Activated naive CD8-positive, alpha-beta T cell treated with anti-CD3 and anti-CD28 coated beads, Interleukin-2, amount 10 ng/mL, durations not matched to agents 7 days and 5 days (primary cell): ENCODE measurements around the gene CYP1A2. TPM values are rescaled to one million over a fixed set of nuclear protein-coding genes. Genes with fewer than 3 reads are reported as not detected.
"Not testable (repeated sequence)": the region's sequence is repeated elsewhere in the genome, so short reads cannot be mapped to it uniquely, and the experiment has no call there.

ENCODE experiments used
- ATAC-seq: fragments of 150-1000 bp; cut with Tn5 transposase; one replicate; pipeline ENCODE4 v1.10.0; 2021; ENCODE audit warnings: low read depth, moderate library complexity
- POLR2A ChIA-PET: fragments of 350-600 bp; sonication (Branson Sonifier 250); formaldehyde crosslinking; loops from one replicate; lab custom pipeline; 2021; ENCODE audit warnings: antibody characterized with exemption; lab: Charles Lee
- DNase-seq: peaks from one replicate; pipeline ENCODE4 v3.0.0; 2021
- H3K27ac Mint-ChIP-seq: one replicate; pipeline ENCODE4 v1.8.0; 2022; ENCODE audit warnings: mild to moderate bottlenecking, mixed read lengths
- H3K27me3 Mint-ChIP-seq: one replicate; pipeline ENCODE4 v1.8.0; 2022; ENCODE audit warnings: mild to moderate bottlenecking, moderate library complexity, mixed read lengths
- H3K36me3 Mint-ChIP-seq: one replicate; pipeline ENCODE4 v1.8.0; 2021; ENCODE audit warnings: mild to moderate bottlenecking, mixed read lengths
- H3K4me1 Mint-ChIP-seq: one replicate; pipeline ENCODE4 v1.8.0; 2021; ENCODE audit warnings: mixed read lengths
- H3K4me3 Mint-ChIP-seq: one replicate; pipeline ENCODE4 v1.8.0; 2022; ENCODE audit warnings: mild to moderate bottlenecking, moderate library complexity, mixed read lengths
- H3K9me3 Mint-ChIP-seq: one replicate; pipeline ENCODE4 v1.8.0; 2021; ENCODE audit warnings: mixed read lengths
- total RNA-seq, 2 experiments: library from RNA; stranded (reverse); gene quantifications; one replicate each; pipeline ENCODE4 v1.2.3, GENCODE V29; 2021

The CYP1A2 gene
- total RNA-seq, 2 experiments from 2014 or later, result not detected

DNA sequence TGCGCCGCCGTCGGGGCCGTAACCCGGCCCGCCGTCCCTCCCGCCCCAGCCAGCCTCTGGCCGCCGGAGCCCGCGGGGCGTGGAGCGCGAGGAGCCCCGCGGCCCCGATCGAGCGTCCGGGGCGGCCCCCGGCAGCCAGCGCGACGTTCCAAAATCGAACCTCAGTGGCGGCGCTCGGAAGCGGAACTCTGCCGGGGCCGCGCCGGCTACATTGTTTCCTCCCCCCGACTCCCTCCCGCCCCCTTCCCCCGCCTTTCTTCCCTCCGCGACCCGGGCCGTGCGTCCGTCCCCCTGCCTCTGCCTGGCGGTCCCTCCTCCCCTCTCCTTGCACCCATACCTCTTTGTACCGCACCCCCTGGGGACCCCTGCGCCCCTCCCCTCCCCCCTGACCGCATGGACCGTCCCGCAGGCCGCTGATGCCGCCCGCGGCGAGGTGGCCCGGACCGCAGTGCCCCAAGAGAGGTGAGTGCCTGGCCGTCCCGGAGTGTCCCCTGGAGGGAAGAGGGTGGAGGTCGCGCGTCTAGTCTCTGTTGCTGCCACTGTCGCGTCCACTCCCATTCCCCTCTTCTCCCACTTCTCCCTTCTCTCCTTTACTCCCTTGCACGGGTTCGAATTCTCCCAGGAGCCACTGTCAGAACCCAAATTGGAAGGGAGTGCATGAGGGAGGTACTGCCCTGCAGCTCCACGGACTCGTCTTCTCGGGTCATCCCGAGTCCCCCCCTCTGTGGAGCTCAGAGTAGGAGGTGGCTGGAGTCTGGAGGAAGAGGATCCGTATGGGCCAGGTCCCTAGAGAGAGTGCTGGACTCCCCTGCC is 33.8 kb downstream of the CYP1A2 start:
- H3K27ac Mint-ChIP-seq, result peak overlapping the region; percentile 98
- peaks cover 56% of the 10 kb centered on the region for H3K4me1 Mint-ChIP-seq
- peaks cover 19% of the 10 kb centered on the region for H3K36me3 Mint-ChIP-seq
- H3K4me3 Mint-ChIP-seq, result peak overlapping the region; percentile 88
- no peaks in the 10 kb centered on the region for H3K27me3 Mint-ChIP-seq
- ATAC-seq, result peak; percentile 20
- peak; percentile 74 for DNase-seq
- no peaks in the 10 kb centered on the region for H3K9me3 Mint-ChIP-seq
- POLR2A ChIA-PET, result interaction anchor here (1.0 to 21.9 kb wide), 7 partner anchors 4 to 168 kb away, joined by 3 to 709 read pairs (median 6); partner anchors contain the start of genes CSK and ULK3

DNA sequence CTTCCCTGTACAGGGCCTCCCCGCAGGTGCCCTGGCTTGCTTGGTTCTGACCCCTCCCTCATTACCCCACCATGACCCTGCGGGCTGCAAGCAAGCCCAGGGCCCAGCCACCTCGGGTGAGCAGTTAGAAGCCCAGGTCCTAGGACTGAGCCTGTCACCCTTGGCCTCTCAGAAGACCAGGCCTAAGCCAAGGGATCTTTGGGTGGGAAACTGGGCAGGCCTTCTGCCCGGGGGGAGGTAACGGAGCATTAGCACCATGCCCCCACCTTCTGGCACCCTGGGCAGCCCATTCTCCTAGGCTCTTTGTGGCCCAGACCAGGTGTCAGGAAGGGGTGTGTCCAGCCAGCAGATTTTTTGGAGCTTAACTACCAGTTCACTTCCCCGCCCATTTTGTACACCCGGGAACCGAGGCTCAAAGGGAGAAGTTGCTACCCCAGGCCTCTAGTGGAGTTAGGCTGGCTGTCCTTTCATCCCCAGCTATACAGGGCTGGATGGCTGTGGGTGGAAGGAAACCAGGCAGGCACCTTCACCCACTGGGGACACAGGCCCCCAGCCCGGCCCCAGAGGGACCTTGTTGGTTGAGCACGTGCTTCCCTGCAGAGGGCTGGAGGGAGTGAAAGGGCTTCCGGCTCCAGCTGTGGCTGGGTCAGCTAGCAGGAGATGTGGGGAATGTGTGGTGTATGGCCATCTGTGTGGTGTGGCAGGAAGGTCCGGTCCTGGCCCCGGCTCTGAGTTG is 34.6 kb downstream of the CYP1A2 start:
- Mint-ChIP-seq H3K4me1 (peaks cover 54% of the 10 kb centered on the region), H3K9me3 (no peaks in the 10 kb centered on the region), H3K27ac (peak overlapping the region; percentile 98), H3K36me3 (peaks cover 21% of the 10 kb centered on the region), H3K4me3 (peak overlapping the region; percentile 88), H3K27me3 (no peaks in the 10 kb centered on the region)
- POLR2A ChIA-PET, result interaction anchor here (0.8 to 21.9 kb wide), 8 partner anchors 4 to 418 kb away, joined by 3 to 709 read pairs (median 4); partner anchors contain the start of genes ARID3B, C15orf39 and CSK
- ATAC-seq (no peak), DNase-seq (peak; percentile 61)

DNA sequence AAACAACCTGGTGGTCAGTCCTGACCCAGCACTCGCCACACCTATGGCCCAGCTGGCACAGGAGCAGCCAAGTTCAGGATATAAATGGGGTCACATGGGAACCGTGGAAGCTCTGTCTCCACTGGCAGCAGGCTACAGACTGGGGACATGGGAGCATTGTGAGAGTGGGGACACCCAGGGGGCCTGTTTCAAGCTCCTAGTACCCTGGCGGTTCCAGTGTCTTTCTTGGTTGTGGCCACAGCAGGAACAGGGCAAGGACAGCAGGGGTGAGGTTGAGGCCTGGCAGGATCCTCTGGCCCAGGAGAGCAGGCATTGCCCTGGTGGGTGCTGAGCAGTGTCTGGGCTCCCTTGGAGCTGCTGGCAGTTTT is 35.1 kb downstream of the CYP1A2 start:
- peak overlapping the region; percentile 98 for H3K27ac Mint-ChIP-seq
- no peak for DNase-seq
- no peaks in the 10 kb centered on the region for H3K27me3 Mint-ChIP-seq
- no peak for ATAC-seq
- H3K4me3 Mint-ChIP-seq, result peak overlapping the region; percentile 88
- H3K4me1 Mint-ChIP-seq, result peaks cover 52% of the 10 kb centered on the region
- H3K9me3 Mint-ChIP-seq, result no peaks in the 10 kb centered on the region
- POLR2A ChIA-PET, result interaction anchor here (0.8 to 21.9 kb wide), 12 partner anchors 5 to 418 kb away, joined by 3 to 709 read pairs (median 4); partner anchors contain the start of genes ARID3B, C15orf39, COX5A and CSK
- H3K36me3 Mint-ChIP-seq, result peaks cover 22% of the 10 kb centered on the region

DNA sequence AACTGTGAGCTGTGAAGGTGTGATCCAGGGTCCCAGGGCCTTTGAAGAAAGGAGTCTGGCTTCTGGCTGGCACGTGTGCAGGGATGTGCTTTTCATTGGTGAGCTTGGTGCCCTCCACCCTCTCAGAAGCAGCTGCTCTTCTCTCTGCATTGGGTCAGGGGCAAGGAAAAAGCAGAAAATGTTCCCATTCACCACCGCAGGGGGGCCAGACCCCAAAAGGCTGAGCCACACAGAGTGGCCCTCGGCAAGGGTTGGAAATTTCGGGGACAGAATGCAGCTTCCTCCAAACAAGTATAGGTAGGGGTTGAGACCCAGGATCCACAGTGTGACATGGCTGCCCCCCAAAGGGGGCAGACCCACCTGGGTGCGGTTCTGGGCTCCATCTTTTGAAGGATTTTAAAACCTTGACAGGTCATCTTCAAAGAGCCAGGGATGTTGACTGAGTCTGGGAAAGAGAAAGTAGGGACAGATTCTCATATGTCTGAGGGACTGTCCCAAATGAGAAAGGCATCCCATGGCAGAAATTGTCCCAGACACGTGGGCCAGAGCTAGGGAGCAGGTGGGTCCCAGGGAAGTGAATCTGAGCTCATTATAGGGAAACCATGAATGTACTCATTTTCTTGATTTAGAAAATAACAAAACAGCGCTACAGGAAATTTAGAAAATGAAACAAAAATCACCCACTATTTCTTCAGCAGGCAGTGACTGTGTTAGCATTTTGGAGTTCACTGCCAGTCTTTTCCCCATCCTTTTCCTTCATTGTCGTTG is 36.0 kb downstream of the CYP1A2 start:
- POLR2A ChIA-PET, result interaction anchor here (0.6 to 21.9 kb wide), 9 partner anchors 6 to 239 kb away, joined by 3 to 709 read pairs (median 5); partner anchors contain the start of genes COX5A, CSK and FAM219B
- Mint-ChIP-seq H3K4me1 (peaks cover 50% of the 10 kb centered on the region), H3K27me3 (no peaks in the 10 kb centered on the region)

DNA sequence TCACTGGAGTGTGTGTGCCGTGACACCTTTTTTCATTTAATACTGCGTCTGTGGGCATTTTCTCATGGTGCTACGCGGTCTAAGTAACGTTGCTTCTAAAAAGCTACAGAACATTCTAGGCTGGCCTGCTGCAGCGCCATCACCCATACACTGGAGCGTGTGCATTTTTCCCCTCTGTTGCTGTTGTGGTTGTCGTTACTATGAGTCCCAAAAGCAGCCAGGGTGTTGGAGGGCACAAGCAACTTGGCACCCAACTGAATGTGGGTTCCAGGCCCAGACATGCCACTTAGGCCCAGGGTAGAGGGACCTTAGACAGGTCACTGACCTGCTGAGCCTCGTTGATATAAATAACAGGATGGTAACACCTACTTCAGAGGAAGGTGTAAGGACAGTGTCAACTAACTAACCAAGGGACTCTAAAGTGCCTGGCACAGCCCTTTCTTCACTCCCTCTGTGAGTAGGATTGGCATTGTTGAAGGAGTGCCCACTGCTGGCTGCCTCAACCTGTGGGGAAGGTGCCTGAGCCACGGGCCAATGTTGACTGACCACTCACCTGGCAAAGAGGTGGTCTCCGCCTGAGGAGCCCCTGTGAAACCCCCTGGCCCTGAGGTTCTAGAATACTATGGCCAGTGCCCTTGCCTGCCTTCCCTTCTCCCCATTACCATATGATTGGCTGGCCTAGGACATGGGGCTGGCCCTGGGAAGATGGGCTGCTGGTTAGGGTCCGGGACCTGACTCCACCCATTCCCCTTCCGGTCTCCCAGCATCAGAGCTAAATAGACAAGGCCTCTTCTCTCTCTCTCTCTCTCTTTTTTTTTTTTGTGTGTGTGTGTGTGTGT is 36.8 kb downstream of the CYP1A2 start:
- Mint-ChIP-seq H3K4me1 (peaks cover 47% of the 10 kb centered on the region), H3K27ac (peak overlapping the region; percentile 98), H3K36me3 (peaks cover 26% of the 10 kb centered on the region), H3K9me3 (no peaks in the 10 kb centered on the region), H3K27me3 (no peaks in the 10 kb centered on the region), H3K4me3 (peak overlapping the region; percentile 88)
- peak; percentile 63 for DNase-seq
- ATAC-seq, result no peak
- POLR2A ChIA-PET, result interaction anchor here (0.6 to 21.9 kb wide), 4 partner anchors 7 to 171 kb away, joined by 5 to 709 read pairs (median 358); partner anchors contain the start of gene CSK

More for the DNA sequence above, 36.0 kb downstream of the CYP1A2 start:
- H3K36me3 Mint-ChIP-seq, result peaks cover 25% of the 10 kb centered on the region
- ATAC-seq, result no peak
- peak overlapping the region; percentile 98 for H3K27ac Mint-ChIP-seq
- no peaks in the 10 kb centered on the region for H3K9me3 Mint-ChIP-seq
- DNase-seq, result no peak
- peak overlapping the region; percentile 88 for H3K4me3 Mint-ChIP-seq

DNA sequence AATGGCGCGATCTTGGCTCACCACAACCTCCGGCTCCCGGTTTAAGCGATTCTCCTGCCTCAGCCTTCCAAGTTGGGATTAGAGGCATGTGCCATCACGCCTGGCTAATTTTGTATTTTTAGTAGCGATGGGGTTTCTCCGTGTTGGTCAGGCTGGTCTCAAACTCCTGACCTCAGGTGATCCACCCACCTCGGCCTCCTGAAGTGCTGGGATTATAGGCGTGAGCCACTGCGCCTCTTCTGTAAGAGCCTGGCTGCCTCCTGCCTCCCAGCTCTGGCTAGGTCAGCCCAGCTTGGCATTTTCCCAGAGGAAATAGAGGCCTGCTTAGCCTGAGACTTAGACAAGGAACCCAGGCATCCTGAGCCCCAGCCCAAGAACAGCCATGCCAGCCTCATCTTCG is 37.4 kb downstream of the CYP1A2 start:
- not testable (repeated sequence) for DNase-seq, ATAC-seq, H3K27me3 Mint-ChIP-seq, H3K9me3 Mint-ChIP-seq
- POLR2A ChIA-PET, result interaction anchor here (1.4 to 21.9 kb wide), 3 partner anchors 7 to 87 kb away, joined by 4 to 709 read pairs (median 709); partner anchors contain the start of genes CSK and SCAMP2
- peak overlapping the region; percentile 98 for H3K27ac Mint-ChIP-seq
- H3K36me3 Mint-ChIP-seq, result peaks cover 29% of the 10 kb centered on the region
- H3K4me3 Mint-ChIP-seq, result peak overlapping the region; percentile 88
- peaks cover 46% of the 10 kb centered on the region for H3K4me1 Mint-ChIP-seq

DNA sequence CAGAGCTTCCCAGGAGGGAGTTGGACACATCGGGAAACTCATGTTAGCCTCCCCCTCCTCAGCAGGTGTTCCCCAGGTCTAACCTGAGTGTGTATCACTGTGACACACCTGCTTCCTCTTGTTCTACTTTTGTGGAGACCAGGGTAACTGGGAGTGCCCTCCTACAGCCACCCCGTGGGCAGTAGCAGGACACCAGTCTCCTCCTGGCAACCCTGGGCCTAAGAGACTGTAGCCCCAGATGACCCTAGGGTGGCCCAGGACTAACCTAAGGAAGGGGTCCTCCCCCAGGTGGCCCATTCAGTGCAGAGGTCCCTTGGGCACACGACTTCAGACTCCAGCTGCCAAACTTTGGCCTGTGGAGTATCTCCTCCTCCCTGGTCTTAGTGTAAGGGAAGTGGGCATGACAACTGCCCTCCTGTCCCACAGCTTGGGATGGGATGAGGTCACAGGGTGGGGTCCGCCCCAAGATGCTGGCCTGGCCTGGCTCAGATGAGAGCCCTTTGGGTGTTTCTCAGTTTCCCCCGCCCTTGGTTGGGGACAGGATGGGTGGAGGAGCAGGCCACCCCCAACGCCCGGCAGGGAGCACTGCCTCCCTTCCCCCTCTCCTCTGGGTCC is 38.0 kb downstream of the CYP1A2 start:
- ATAC-seq, result no peak
- POLR2A ChIA-PET, result interaction anchor here (0.5 to 21.9 kb wide), 16 partner anchors 6 to 409 kb away, joined by 3 to 709 read pairs (median 6); partner anchors contain the start of genes ARID3B, COX5A, CSK and FAM219B
- peaks cover 48% of the 10 kb centered on the region for H3K4me1 Mint-ChIP-seq

DNA sequence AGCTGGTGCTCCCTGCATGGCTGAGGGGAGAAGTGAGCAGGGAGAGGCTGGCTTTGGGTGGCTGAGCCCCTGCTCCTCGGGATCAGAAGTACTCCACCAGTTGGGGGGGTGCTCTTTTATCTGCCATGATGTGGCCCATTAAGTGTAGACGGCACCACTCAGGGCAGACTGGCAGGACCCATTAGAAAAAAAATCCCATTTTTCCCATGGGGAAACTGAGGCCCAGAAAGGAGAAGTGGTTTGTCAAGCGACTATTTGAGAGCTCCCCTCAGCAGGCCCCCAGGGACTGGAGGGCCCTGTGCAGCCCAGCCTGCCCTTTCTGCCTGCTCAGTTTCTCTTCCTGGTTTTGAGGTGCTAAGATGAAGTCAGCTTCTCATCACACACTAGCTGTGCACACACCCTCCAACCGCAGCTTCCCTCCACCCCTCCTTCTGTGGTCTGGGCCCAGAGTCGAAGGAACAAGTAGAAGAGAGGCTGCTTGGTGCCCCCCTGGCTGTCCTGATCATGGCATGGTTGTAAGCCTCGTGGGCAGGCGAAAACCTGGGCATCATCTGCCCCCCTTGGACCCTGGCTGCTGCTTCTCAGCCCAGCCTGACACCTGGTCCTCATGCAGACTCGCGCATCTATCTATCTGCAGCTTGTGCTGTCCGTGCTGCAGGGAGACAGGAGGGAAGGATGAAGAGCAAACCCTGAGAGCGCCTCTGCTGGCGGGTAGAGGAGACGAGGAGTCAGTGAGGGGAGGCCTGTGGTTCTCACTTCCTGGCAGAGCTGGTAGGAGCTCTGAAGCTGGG is 38.8 kb downstream of the CYP1A2 start:
- peaks cover 39% of the 10 kb centered on the region for H3K36me3 Mint-ChIP-seq
- ATAC-seq (peak; percentile 70), DNase-seq (peak; percentile 89)
- POLR2A ChIA-PET, result interaction anchor here (0.5 to 21.9 kb wide), 19 partner anchors 5 to 793 kb away, joined by 3 to 709 read pairs (median 4); partner anchors contain the start of genes ARID3B, COX5A, CSK and FAM219B
- H3K27me3 Mint-ChIP-seq, result no peaks in the 10 kb centered on the region
- peaks cover 55% of the 10 kb centered on the region for H3K4me1 Mint-ChIP-seq
- peak overlapping the region; percentile 88 for H3K4me3 Mint-ChIP-seq
- peak overlapping the region; percentile 98 for H3K27ac Mint-ChIP-seq
- no peaks in the 10 kb centered on the region for H3K9me3 Mint-ChIP-seq

More for the DNA sequence above, 38.0 kb downstream of the CYP1A2 start:
- DNase-seq, result peak; percentile 58
- H3K27ac Mint-ChIP-seq, result peak overlapping the region; percentile 98
- peaks cover 35% of the 10 kb centered on the region for H3K36me3 Mint-ChIP-seq
- no peaks in the 10 kb centered on the region for H3K9me3 Mint-ChIP-seq
- peak overlapping the region; percentile 88 for H3K4me3 Mint-ChIP-seq
- no peaks in the 10 kb centered on the region for H3K27me3 Mint-ChIP-seq

DNA sequence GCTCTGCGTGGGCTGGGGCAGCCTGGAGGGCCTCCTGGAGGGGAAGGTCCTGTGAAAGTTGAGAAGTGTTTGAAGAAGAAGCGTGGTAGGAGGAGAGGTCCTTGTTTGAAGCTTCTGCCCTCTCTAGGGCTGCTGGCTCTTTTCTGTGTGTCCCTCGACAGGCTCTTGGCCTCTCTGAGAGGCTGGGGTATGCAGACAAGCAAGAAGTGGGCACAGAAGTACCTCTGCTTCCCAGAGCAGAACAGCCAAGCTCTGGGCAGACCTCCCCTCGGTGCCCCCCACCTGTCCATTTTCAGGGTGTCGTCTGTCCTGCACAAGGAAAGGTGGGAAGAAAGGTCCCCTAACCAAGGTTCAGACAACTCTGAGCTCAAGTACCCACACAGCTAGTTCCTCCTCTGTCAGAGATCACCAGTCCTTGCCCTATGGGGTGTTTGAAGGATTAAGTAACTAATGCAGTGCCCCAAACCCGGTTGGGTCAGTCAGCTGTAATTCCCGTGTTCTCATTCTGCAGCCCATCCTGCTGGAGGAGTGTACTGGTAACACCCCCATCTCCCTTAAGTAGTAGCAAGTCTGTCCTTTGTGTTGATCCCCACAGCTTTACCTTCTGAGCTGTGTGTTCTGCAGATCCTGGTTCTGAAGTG is 39.5 kb downstream of the CYP1A2 start:
- H3K4me3 Mint-ChIP-seq, result peak overlapping the region; percentile 88
- POLR2A ChIA-PET, result interaction anchor here (0.7 to 21.9 kb wide), 16 partner anchors 5 to 794 kb away, joined by 3 to 709 read pairs (median 6); partner anchors contain the start of genes ARID3B, COX5A, CSK and FAM219B
- H3K27ac Mint-ChIP-seq, result peak overlapping the region; percentile 98
- no peak for DNase-seq
- H3K4me1 Mint-ChIP-seq, result peaks cover 62% of the 10 kb centered on the region
- ATAC-seq, result no peak
- H3K27me3 Mint-ChIP-seq, result no peaks in the 10 kb centered on the region
- H3K36me3 Mint-ChIP-seq, result peaks cover 36% of the 10 kb centered on the region
- H3K9me3 Mint-ChIP-seq, result no peaks in the 10 kb centered on the region

DNA sequence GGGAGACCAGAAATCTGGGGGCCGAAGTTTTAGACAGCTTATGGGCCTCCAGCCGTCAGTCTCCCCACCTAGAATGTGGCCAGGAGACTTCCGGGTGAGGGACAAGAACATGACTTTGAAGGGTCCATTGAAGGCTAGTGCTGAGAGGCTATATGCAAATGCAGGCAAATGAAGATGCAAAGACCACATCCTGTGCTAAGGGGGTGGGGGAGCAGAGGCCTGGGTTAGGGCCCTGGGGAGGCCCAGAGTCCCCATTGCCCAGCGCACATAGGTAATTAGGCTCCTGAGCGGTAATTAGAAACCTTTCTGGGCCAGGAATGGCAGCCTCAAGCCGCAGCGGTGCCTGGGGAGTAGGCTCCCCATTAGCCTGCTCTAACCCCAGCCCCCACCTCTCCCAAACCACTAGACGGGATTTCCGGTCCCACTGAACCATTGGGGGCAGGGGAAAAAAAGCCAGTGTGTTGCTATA is 40.1 kb downstream of the CYP1A2 start:
- ATAC-seq (peak; percentile 35), DNase-seq (peak; percentile 83)
- H3K36me3 Mint-ChIP-seq, result peaks cover 33% of the 10 kb centered on the region
- POLR2A ChIA-PET, result interaction anchor here (1.2 to 21.9 kb wide), 8 partner anchors 4 to 386 kb away, joined by 4 to 709 read pairs (median 8); partner anchors contain the start of genes ARID3B, COX5A, CSK and FAM219B
- H3K27me3 Mint-ChIP-seq, result no peaks in the 10 kb centered on the region
- no peaks in the 10 kb centered on the region for H3K9me3 Mint-ChIP-seq
- H3K27ac Mint-ChIP-seq, result peak overlapping the region; percentile 98
- H3K4me3 Mint-ChIP-seq, result peak overlapping the region; percentile 88
- peaks cover 68% of the 10 kb centered on the region for H3K4me1 Mint-ChIP-seq
